Ovary (tissue), 3 donors: ENCODE results near the gene TRPV4.
"Not testable (repeated sequence)": the region's sequence is repeated elsewhere in the genome, so short reads cannot be mapped to it uniquely, and the experiment has no call there.

ENCODE experiments used
- CTCF ChIP-seq, 3 donors: fragments of 450-650 bp in 2 of 3; fragments of 200-600 bp in 1 of 3; IDR thresholded peaks; one replicate each; pipeline versions ENCODE4 v1.5.1 to v1.8.0; 2016 to 2022; ENCODE audit warnings: antibody characterized with exemption in 3 of 3, mild to moderate bottlenecking in 1 of 3
- POLR2A ChIP-seq: fragments of 450-650 bp; IDR thresholded peaks from one replicate; pipeline ENCODE4 v1.6.1; 2017; ENCODE audit warnings: antibody characterized with exemption, mild to moderate bottlenecking, moderate library complexity
- donor health status: DM: no; HTN: no; CAD: no.

DNA sequence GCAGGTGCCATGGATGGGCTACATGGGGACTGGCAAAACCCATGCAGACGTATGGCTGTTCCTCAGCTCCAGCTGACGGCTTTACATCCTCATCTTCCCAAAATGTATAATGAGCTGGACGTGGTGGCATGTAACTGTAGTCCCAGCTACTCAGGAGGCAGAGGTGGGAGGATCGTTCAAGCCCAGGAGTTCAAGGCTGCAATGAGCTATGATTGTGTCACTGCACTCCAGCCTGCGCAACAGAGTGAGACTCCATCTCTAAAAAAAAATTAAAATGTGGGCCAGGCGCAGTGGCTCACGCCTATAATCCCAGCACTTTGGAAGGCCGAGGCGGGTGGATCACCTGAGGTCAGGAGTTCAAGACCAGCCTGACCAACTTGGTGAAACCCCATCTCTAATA lies 29.3 kb upstream of the TRPV4 start:
- not testable (repeated sequence) for TF ChIP-seq CTCF (IDR thresholded peaks at IDR 0.05); POLR2A
